Sigmoid colon (tissue), 7 donors: ENCODE data around the gene RFT1. TPM values are rescaled to one million over a fixed set of nuclear protein-coding genes. Genes with fewer than 3 reads are reported as not detected.

Source experiments
- DNase-seq: peaks from one replicate; pipeline ENCODE4 v3.0.0-alpha.2; 2019
- H3K27ac ChIP-seq, 4 donors: fragments of 200-600 bp; sonication (generic); one replicate each; pipeline ENCODE4 v1.5.1; 2016 to 2019; ENCODE audit warnings: mild to moderate bottlenecking in 1 of 4
- H3K27me3 ChIP-seq, 3 donors: fragments of 200-600 bp; sonication (generic); one replicate each; pipeline ENCODE4 v1.5.1; 2019; ENCODE audit warnings: mild to moderate bottlenecking in 1 of 3
- H3K36me3 ChIP-seq, 4 donors: fragments of 200-600 bp; sonication (generic); one replicate each; pipeline ENCODE4 v1.5.1; 2016 to 2019
- H3K4me1 ChIP-seq, 4 donors: fragments of 200-600 bp; sonication (generic); one replicate each; pipeline ENCODE4 v1.5.1; 2017 to 2019
- H3K4me3 ChIP-seq, 4 donors: fragments of 200-600 bp; sonication (generic); one replicate each; pipeline ENCODE4 v1.5.1; 2017 to 2019; ENCODE audit warnings: mild to moderate bottlenecking in 2 of 4, moderate library complexity in 1 of 4
- H3K9me3 ChIP-seq, 4 donors: fragments of 200-600 bp in 3 of 4; sonication (generic) in 3 of 4; one replicate each; pipeline versions ENCODE4 v1.5.1 to v1.6.1; 2013 to 2019
- EP300 ChIP-seq, 4 donors: sonication (generic); formaldehyde crosslinking; IDR thresholded peaks; one replicate each; pipeline ENCODE4 v1.6.1; 2017; ENCODE audit warnings: antibody characterized with exemption in 4 of 4
- POLR2A ChIP-seq, 2 donors: fragments of 450-650 bp; IDR thresholded peaks; one replicate each; pipeline ENCODE4 v1.6.1; 2016; ENCODE audit warnings: antibody characterized with exemption in 2 of 2, mild to moderate bottlenecking in 2 of 2, moderate library complexity in 2 of 2
- POLR2AphosphoS5 ChIP-seq, 4 donors: sonication (generic); formaldehyde crosslinking; IDR thresholded peaks; one replicate each; pipeline ENCODE4 v1.6.1; 2017; ENCODE audit warnings: antibody characterized with exemption in 4 of 4
- WGBS, 2 donors: extraction: QIAGEN DNeasy Blood & Tissue Kit; methylation state at CpG; one replicate each; pipeline ENCODE4 v1.1.7; 2013; 5-methylcytosine and 5-hydroxymethylcytosine counted together
- intact Hi-C: fragments of 100-400 bp; cut with DNase I; formaldehyde crosslinking; loops from one replicate; pipeline ENCODE4 v1.15.1; 2023
- polyA plus RNA-seq, 3 donors: library from polyadenylated mRNA; stranded (reverse); fragments of 200-250 nt; gene quantifications; one replicate each; pipeline ENCODE4 v1.2.3, GENCODE V29; 2013
- total RNA-seq, 4 donors: library from RNA; depleted of rRNA; stranded (reverse); fragments of >200 nt; gene quantifications; one replicate each; pipeline ENCODE4 v1.1.0, GENCODE V29; 2016
- TF ChIP-seq, protein P1 (sequence below), 4 experiments: fragments of 450-650 bp in 3 of 4; fragments of 200-600 bp in 1 of 4; IDR thresholded peaks; one replicate each; pipeline ENCODE4 v1.5.1; 2016 to 2019; ENCODE audit warnings: antibody characterized with exemption in 4 of 4, mild to moderate bottlenecking in 3 of 4, moderate library complexity in 2 of 4
- donor health status: healthy with polysubstance abuse.
- donor health status: Bipolar disorder and iron deficiency.
- donor health status: healthy.

Gene RFT1
- total and polyA plus RNA-seq, 7 donors: 3.0 to 13.2 (median 6.3) TPM

DNA sequence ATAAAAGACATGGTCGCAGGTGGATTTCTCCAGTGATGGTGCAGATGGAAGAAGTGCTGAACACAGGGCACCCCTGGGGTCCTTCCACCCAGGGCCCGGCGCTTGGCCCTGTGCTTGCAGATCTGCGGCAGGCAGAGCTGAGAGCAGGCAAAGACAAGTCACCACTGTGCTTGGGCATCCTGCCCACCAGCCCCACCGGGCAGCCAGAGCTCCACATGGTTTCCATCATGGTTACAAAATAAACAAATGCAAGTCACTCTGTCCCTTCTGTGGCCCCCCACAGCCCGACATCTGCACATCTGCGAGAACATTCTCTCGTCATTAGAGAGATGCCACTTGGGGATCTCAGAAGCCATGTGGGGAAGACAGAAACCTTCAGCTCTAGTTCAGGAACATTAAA is 46.7 kb downstream of the RFT1 start:
- DNase-seq: peak; percentile 73
- intact Hi-C loops: no loop called here
- Histone ChIP-seq H3K36me3 (no peaks in the 10 kb centered on the region), H3K27ac (peak overlapping the region in 2 of 4 donors; percentile 20 to 49), H3K27me3 (no peaks in the 10 kb centered on the region), H3K9me3 (no peaks in the 10 kb centered on the region), H3K4me1 (peaks cover 0 to 15% (median 11%) of the 10 kb centered on the region in 4 donors), H3K4me3 (no peak overlapping the region)
- 76 to 86% methylated on average over 8 of the region's 8 CpGs for WGBS, 2 donors
- peak in 1 of 4 donors; percentile 38 for TF ChIP-seq POLR2AphosphoS5 (IDR thresholded peaks at IDR 0.05)
- no peak for TF ChIP-seq POLR2A (IDR thresholded peaks at IDR 0.05)
- TF ChIP-seq, protein P1, sequence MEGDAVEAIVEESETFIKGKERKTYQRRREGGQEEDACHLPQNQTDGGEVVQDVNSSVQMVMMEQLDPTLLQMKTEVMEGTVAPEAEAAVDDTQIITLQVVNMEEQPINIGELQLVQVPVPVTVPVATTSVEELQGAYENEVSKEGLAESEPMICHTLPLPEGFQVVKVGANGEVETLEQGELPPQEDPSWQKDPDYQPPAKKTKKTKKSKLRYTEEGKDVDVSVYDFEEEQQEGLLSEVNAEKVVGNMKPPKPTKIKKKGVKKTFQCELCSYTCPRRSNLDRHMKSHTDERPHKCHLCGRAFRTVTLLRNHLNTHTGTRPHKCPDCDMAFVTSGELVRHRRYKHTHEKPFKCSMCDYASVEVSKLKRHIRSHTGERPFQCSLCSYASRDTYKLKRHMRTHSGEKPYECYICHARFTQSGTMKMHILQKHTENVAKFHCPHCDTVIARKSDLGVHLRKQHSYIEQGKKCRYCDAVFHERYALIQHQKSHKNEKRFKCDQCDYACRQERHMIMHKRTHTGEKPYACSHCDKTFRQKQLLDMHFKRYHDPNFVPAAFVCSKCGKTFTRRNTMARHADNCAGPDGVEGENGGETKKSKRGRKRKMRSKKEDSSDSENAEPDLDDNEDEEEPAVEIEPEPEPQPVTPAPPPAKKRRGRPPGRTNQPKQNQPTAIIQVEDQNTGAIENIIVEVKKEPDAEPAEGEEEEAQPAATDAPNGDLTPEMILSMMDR (IDR thresholded peaks at IDR 0.05): no peak

DNA sequence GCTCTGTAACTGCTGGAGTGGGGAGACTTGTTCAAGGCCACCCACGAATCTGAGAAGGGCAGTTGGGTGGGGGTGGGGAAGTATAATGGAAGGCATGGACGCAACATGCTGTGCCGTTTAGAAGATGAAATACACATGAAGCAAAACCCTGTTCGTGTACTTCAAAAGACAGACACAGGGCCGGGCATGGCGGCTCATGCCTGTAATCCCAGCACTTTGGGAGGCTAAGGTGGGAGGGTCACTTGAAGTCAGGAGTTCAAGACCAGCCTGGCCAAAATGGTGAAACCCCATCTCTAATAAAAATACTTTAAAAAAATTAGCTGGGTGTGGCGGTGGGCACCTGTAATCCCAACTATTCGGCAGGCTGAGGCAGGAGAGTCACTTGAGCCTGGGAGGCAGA is 47.5 kb downstream of the RFT1 start:
- no peak overlapping the region for H3K4me3 ChIP-seq
- peaks cover 0 to 15% (median 11%) of the 10 kb centered on the region in 4 donors for H3K4me1 ChIP-seq
- H3K27ac ChIP-seq: no peak overlapping the region
- TF ChIP-seq POLR2AphosphoS5 (IDR thresholded peaks at IDR 0.05): no peak
- TF ChIP-seq, protein P1 (IDR thresholded peaks at IDR 0.05): no peak
- TF ChIP-seq EP300 (IDR thresholded peaks at IDR 0.05): no peak
- TF ChIP-seq POLR2A (IDR thresholded peaks at IDR 0.05): no peak
- no peaks in the 10 kb centered on the region for H3K9me3 ChIP-seq
- no peaks in the 10 kb centered on the region for H3K36me3 ChIP-seq
- intact Hi-C loops: no loop called here
- H3K27me3 ChIP-seq: no peaks in the 10 kb centered on the region
- WGBS, 2 donors: 81 to 82% methylated on average over 8 of the region's 8 CpGs
- no peak for DNase-seq

DNA sequence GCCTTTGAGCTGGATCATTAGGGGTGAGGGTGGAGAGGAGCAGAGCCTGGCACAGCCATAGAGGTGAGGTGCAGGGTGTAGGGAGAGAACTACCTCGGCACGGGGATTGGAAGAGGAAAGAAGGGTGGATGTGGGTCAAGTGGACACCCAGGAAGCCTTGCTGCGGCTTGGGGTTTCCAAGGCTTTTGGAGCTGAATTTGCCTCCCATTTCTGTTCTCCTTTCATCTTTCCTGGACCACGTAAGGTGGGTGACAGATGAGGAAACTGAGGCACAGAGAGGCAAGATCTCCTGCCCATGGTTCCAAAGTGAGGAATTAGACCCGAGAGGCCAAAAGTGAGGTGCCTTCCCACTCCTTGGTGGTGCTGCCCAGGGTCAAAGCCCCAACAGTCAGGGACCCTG is 48.9 kb downstream of the RFT1 start:
- WGBS, 2 donors: 79 to 90% methylated on average over 5 of the region's 5 CpGs
- TF ChIP-seq EP300 (IDR thresholded peaks at IDR 0.05) (no peak), POLR2A (IDR thresholded peaks at IDR 0.05) (no peak), POLR2AphosphoS5 (IDR thresholded peaks at IDR 0.05) (no peak)
- TF ChIP-seq, protein P1 (IDR thresholded peaks at IDR 0.05): no peak

DNA sequence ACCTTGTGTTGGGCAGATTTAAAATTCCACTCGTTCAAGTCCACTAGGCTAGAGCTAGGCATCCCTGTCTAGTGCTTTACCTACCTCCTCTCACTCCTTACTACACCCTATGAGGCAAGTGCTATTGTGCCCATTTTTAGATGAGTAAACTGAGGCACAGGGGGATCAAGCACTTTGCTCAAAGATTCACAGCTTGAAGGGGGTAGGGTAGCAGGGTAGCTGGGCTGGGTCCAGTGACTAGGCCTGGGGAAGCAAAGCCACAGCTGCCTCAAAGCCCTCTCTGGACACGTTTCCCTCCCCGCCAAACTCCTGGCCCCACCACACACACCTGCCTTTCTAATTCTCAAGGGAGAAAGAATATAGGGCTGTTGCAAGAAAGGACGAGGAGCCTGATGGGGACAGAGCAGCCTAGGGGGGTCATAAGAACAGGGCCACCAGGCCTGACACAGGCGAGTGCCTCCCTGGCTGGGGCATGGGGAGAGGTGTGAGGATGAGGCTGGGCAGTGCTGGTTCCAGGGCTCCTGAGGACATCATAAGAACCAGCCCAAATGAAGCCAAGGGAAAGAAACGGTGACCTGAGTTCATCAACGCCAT is 49.5 kb downstream of the RFT1 start:
- TF ChIP-seq EP300 (IDR thresholded peaks at IDR 0.05) (no peak), POLR2A (IDR thresholded peaks at IDR 0.05) (no peak), POLR2AphosphoS5 (IDR thresholded peaks at IDR 0.05) (no peak)
- TF ChIP-seq, protein P1 (IDR thresholded peaks at IDR 0.05): no peak
- Histone ChIP-seq H3K4me3 (no peak overlapping the region), H3K9me3 (no peaks in the 10 kb centered on the region), H3K4me1 (peaks cover 0 to 15% (median 11%) of the 10 kb centered on the region in 4 donors), H3K27ac (no peak overlapping the region), H3K36me3 (no peaks in the 10 kb centered on the region), H3K27me3 (no peaks in the 10 kb centered on the region)
- WGBS, 2 donors: 69 to 85% methylated on average over 7 of the region's 7 CpGs
- DNase-seq: no peak
- intact Hi-C loops: no loop called here

More for the DNA sequence above, 48.9 kb downstream of the RFT1 start:
- intact Hi-C loops: no loop called here
- no peaks in the 10 kb centered on the region for H3K36me3 ChIP-seq
- no peaks in the 10 kb centered on the region for H3K27me3 ChIP-seq
- H3K4me3 ChIP-seq: no peak overlapping the region
- H3K4me1 ChIP-seq: peaks cover 0 to 15% (median 11%) of the 10 kb centered on the region in 4 donors
- H3K27ac ChIP-seq: no peak overlapping the region
- no peaks in the 10 kb centered on the region for H3K9me3 ChIP-seq
- DNase-seq: no peak
